ENCODE results near the gene PTTG1. TPM values are rescaled to one million over a fixed set of nuclear protein-coding genes. Genes with fewer than 3 reads are reported as not detected.

Gene PTTG1
- total and polyA plus RNA-seq, 7 donors = 1.8 to 93.8 (median 11.9) TPM

DNA sequence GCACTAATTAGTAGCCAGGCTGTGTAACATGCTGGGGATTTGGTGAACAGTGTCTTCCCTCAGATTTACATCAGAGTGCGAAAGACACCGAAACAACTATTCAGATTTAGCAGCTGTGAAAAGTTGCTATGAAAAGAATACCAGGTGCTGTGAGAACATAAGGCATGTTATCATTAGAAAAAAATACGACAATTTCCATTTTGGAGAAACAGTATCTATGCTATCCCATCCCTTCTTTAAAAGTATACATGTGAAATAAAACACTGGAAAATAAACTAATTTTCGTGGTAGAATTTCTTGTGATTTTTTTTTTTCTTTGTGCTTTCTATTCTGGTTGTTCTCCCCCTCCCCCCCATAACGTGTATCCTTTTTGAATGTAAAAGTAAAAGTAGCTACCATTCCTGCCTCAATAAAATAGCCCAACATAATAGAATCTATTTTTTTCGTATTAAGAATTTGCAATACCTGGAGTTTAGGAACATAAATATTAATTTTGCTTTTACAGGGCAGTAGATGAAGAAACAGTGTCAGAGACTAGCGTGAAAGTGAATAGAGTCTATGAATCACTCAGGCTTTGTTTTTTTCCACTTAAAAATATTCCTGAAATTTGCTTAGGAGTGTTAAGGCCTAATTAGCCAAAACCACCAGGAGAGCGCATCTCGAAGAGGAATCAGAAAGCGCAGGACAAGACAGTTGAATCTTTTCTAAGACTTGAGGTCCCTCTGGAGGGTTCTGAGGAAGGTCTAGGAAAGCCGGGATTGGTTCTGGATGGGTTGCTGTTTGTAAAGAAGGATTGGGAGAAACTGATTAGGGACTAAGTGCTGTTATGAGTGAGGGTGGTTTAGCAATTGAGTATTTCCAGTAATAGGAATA, 2.0 kb upstream of the PTTG1 start:
- no peaks in the 10 kb centered on the region for H3K27me3 ChIP-seq
- H3K36me3 ChIP-seq = peaks cover 0 to 6% (median 0%) of the 10 kb centered on the region in 4 donors
- peaks cover 0 to 40% (median 32%) of the 10 kb centered on the region in 4 donors for H3K4me1 ChIP-seq
- intact Hi-C loops (cut with DNase I) = loop anchor here (5.0 kb wide), 1 partner anchor 302 kb away; the partner anchor contains the start of gene PWWP2A
- H3K27ac ChIP-seq = peak overlapping the region; percentile 88 to 90 (median 88)
- 39 to 42% methylated on average over 11 of the region's 11 CpGs for WGBS, 2 donors
- TF ChIP-seq POLR2A (IDR thresholded peaks at IDR 0.05) (no peak), POLR2AphosphoS5 (IDR thresholded peaks at IDR 0.05) (no peak), EP300 (IDR thresholded peaks at IDR 0.05) (no peak), CTCF (IDR thresholded peaks at IDR 0.05) (no peak)
- H3K4me3 ChIP-seq = peak overlapping the region; percentile 76 to 91 (median 88)
- DNase-seq = no peak
- no peaks in the 10 kb centered on the region for H3K9me3 ChIP-seq

- H3K4me1 ChIP-seq = peaks cover 0 to 40% (median 32%) of the 10 kb centered on the region in 4 donors
- no peak for DNase-seq
- no peak overlapping the region for H3K4me3 ChIP-seq
- no peaks in the 10 kb centered on the region for H3K9me3 ChIP-seq
- intact Hi-C loops (cut with DNase I) = no loop called here
- peak overlapping the region in 2 of 4 donors; percentile 89 to 90 for H3K27ac ChIP-seq
- no peaks in the 10 kb centered on the region for H3K27me3 ChIP-seq
- H3K36me3 ChIP-seq = peaks cover 0 to under 1% (median 0%) of the 10 kb centered on the region in 4 donors
- TF ChIP-seq POLR2A (IDR thresholded peaks at IDR 0.05) (no peak), EP300 (IDR thresholded peaks at IDR 0.05) (no peak), POLR2AphosphoS5 (IDR thresholded peaks at IDR 0.05) (no peak), CTCF (IDR thresholded peaks at IDR 0.05) (no peak)
These were observed 1.4 kb upstream of the PTTG1 start for GRCh38 chr5:160420331-160420610.

- no peak overlapping the region for H3K27ac ChIP-seq
- intact Hi-C loops (cut with DNase I) = no loop called here
- 42 to 53% methylated on average over 2 of the region's 2 CpGs for WGBS, 2 donors
- no peak overlapping the region for H3K4me3 ChIP-seq
- DNase-seq = no peak
- TF ChIP-seq EP300 (IDR thresholded peaks at IDR 0.05) (no peak), POLR2AphosphoS5 (IDR thresholded peaks at IDR 0.05) (no peak), CTCF (IDR thresholded peaks at IDR 0.05) (no peak), POLR2A (IDR thresholded peaks at IDR 0.05) (no peak)
- H3K36me3 ChIP-seq = no peaks in the 10 kb centered on the region
- H3K27me3 ChIP-seq = no peaks in the 10 kb centered on the region
- peaks cover 0 to 19% (median 12%) of the 10 kb centered on the region in 4 donors for H3K4me1 ChIP-seq
- H3K9me3 ChIP-seq = no peaks in the 10 kb centered on the region
These were observed 1.4 kb downstream of the PTTG1 start for GRCh38 chr5:160423099-160423498.

DNA sequence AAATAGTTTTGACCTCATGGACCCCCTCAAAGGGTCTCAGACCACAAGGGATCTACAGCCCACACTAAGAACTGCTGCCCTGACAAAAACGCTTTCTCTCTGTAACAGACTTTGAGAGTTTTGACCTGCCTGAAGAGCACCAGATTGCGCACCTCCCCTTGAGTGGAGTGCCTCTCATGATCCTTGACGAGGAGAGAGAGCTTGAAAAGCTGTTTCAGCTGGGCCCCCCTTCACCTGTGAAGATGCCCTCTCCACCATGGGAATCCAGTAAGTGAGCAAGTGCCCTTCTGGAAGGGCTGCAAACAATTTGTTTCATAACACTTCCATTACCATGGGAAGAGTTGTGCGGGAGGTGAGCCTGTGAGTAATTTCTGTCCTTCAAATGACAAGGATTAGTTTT, 6.0 kb downstream of the PTTG1 start:
- Histone ChIP-seq H3K4me1 (no peaks in the 10 kb centered on the region), H3K9me3 (no peaks in the 10 kb centered on the region), H3K36me3 (no peaks in the 10 kb centered on the region), H3K27ac (no peak overlapping the region), H3K4me3 (no peak overlapping the region), H3K27me3 (no peaks in the 10 kb centered on the region)
- 97 to 99% methylated on average over 4 of the region's 4 CpGs for WGBS, 2 donors
- intact Hi-C loops (cut with DNase I) = no loop called here
- no peak for TF ChIP-seq CTCF (IDR thresholded peaks at IDR 0.05)
- TF ChIP-seq EP300 (IDR thresholded peaks at IDR 0.05) = no peak
- TF ChIP-seq POLR2A (IDR thresholded peaks at IDR 0.05) = no peak
- no peak for TF ChIP-seq POLR2AphosphoS5 (IDR thresholded peaks at IDR 0.05)
- DNase-seq = no peak
